OCI-LY3 (cell line): ENCODE measurements around the gene PCDH15.

Source experiments
- EZH2phosphoT487 ChIP-seq: fragments of 200-600 bp; shearing (Covaris generic); IDR thresholded peaks from 2 replicates; pipeline ENCODE4 v1.6.1; 2018; ENCODE audit warnings: antibody characterized with exemption, mixed run types, low read depth
- TF ChIP-seq, protein P1 (sequence below): fragments of 200-600, 300-600 bp; sonication (generic); IDR thresholded peaks from 2 replicates; pipeline ENCODE4 v1.5.1; 2014; ENCODE audit warnings: antibody characterized with exemption, low read length, low read depth

DNA sequence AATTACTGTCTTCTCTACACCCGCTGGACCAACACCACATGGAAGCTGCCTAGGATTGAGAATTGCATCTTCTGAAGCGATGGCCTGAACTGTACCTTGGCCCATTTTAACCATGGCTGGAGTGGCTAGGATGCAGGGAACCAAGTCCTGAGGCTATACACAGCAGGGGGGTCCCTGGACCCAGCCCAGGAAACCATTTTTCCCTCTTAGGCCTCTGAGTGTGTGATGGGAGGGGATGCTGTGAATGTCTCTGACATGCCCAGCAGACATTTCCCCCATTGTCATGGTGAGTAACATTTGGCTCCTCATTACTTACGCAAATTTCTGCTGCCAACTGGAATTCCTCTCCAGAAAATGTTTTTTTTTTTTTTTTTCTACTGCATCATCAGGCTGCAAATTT lies 822.7 kb downstream of the PCDH15 start:
- TF ChIP-seq, protein P1, sequence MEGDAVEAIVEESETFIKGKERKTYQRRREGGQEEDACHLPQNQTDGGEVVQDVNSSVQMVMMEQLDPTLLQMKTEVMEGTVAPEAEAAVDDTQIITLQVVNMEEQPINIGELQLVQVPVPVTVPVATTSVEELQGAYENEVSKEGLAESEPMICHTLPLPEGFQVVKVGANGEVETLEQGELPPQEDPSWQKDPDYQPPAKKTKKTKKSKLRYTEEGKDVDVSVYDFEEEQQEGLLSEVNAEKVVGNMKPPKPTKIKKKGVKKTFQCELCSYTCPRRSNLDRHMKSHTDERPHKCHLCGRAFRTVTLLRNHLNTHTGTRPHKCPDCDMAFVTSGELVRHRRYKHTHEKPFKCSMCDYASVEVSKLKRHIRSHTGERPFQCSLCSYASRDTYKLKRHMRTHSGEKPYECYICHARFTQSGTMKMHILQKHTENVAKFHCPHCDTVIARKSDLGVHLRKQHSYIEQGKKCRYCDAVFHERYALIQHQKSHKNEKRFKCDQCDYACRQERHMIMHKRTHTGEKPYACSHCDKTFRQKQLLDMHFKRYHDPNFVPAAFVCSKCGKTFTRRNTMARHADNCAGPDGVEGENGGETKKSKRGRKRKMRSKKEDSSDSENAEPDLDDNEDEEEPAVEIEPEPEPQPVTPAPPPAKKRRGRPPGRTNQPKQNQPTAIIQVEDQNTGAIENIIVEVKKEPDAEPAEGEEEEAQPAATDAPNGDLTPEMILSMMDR = no peak
- TF ChIP-seq EZH2phosphoT487 = no peak
